Fibroblast of the aortic adventitia (primary cell): Measurements from ENCODE around the gene CHST4. TPM values are rescaled to one million over a fixed set of nuclear protein-coding genes. Genes with fewer than 3 reads are reported as not detected.

ENCODE experiments used
- DNase-seq: peaks from one replicate; pipeline ENCODE4 v3.0.0-alpha.2; 2010; ENCODE audit warnings: low read depth
- H3K4me3 ChIP-seq: 2 replicates; pipeline ENCODE4 v1.5.1; 2011; ENCODE audit warnings: low read depth, mild to moderate bottlenecking, control low read depth, low read length, moderate library complexity
- CTCF ChIP-seq: IDR thresholded peaks from 2 replicates; pipeline ENCODE4 v1.5.1; 2011; ENCODE audit warnings: mild to moderate bottlenecking, low read length, control low read depth, inconsistent platforms; ENCODE audit not compliant: insufficient read depth
- total RNA-seq: library from RNA; depleted of rRNA; stranded (reverse); fragments of >200 nt; gene quantifications from 2 replicates; pipeline ENCODE4 v1.2.3, GENCODE V29; 2012; ENCODE audit warnings: low replicate concordance

Gene CHST4
- total RNA-seq, 1 donor = not detected

- TF ChIP-seq CTCF = no peak
Measured at GRCh38 chr16:71515026-71515425, 11.2 kb upstream of the CHST4 start.

GRCh38 chr16:71520550-71520949 is 5.7 kb upstream of the CHST4 start:
- no peak overlapping the region for H3K4me3 ChIP-seq
- no peak for DNase-seq
- no peak for TF ChIP-seq CTCF

More at GRCh38 chr16:71515026-71515425, 11.2 kb upstream of the CHST4 start:
- DNase-seq = no peak
- no peak overlapping the region for H3K4me3 ChIP-seq

- DNase-seq = no peak
- no peak overlapping the region for H3K4me3 ChIP-seq
- TF ChIP-seq CTCF = no peak
Measured at GRCh38 chr16:71524566-71525553, 1.4 kb upstream of the CHST4 start.

GRCh38 chr16:71528257-71528656 is 2.0 kb downstream of the CHST4 start:
- no peak for DNase-seq
- TF ChIP-seq CTCF = no peak
- H3K4me3 ChIP-seq = no peak overlapping the region

- DNase-seq = no peak
- no peak overlapping the region for H3K4me3 ChIP-seq
- no peak for TF ChIP-seq CTCF
Measured at GRCh38 chr16:71528863-71529262, 2.6 kb downstream of the CHST4 start.

GRCh38 chr16:71532366-71532765 is 6.1 kb downstream of the CHST4 start:
- no peak for TF ChIP-seq CTCF
- no peak for DNase-seq
- H3K4me3 ChIP-seq = no peak overlapping the region
